Measurements from ENCODE around the gene FAM171A1.
"Not testable (repeated sequence)": the region's sequence is repeated elsewhere in the genome, so short reads cannot be mapped to it uniquely, and the experiment has no call there.

The FAM171A1 gene

GRCh38 chr10:15399060-15399661 lies 28.1 kb upstream of the FAM171A1 start:
- Histone ChIP-seq H3K27me3 (replicated peaks; ENCODE audit: control insufficient read depth, insufficient read depth, low read length, poor library complexity, severe bottlenecking) (no peaks in the 10 kb centered on the region), H3K36me3 (ENCODE audit: control insufficient read depth, insufficient read depth, low read length) (no peaks in the 10 kb centered on the region), H3K4me1 (ENCODE audit: control insufficient read depth, insufficient read depth, low read length, poor library complexity, severe bottlenecking) (no peaks in the 10 kb centered on the region), H3K27ac (ENCODE audit: insufficient read depth, low read length, poor library complexity, severe bottlenecking) (no peak overlapping the region), H3K4me3 (ENCODE audit: insufficient read depth, low read depth, low read length, poor library complexity, severe bottlenecking) (no peak overlapping the region), H3K9me3 (ENCODE audit: control insufficient read depth, low read length) (no peaks in the 10 kb centered on the region)
- no peak for DNase-seq

- H3K4me1 ChIP-seq (ENCODE audit: control insufficient read depth, insufficient read depth, low read length, poor library complexity, severe bottlenecking), result no peaks in the 10 kb centered on the region
- H3K4me3 ChIP-seq (ENCODE audit: insufficient read depth, low read depth, low read length, poor library complexity, severe bottlenecking), result no peak overlapping the region
- no peaks in the 10 kb centered on the region for H3K27me3 ChIP-seq (replicated peaks; ENCODE audit: control insufficient read depth, insufficient read depth, low read length, poor library complexity, severe bottlenecking)
- no peak for DNase-seq
- H3K36me3 ChIP-seq (ENCODE audit: control insufficient read depth, insufficient read depth, low read length), result no peaks in the 10 kb centered on the region
- H3K27ac ChIP-seq (ENCODE audit: insufficient read depth, low read length, poor library complexity, severe bottlenecking), result no peak overlapping the region
- H3K9me3 ChIP-seq (ENCODE audit: control insufficient read depth, low read length), result no peaks in the 10 kb centered on the region
These were observed 24.8 kb upstream of the FAM171A1 start for GRCh38 chr10:15395935-15396334.

- no peak for DNase-seq
- Histone ChIP-seq H3K4me3 (ENCODE audit: insufficient read depth, low read depth, low read length, poor library complexity, severe bottlenecking) (no peak overlapping the region), H3K27ac (ENCODE audit: insufficient read depth, low read length, poor library complexity, severe bottlenecking) (no peak overlapping the region), H3K9me3 (ENCODE audit: control insufficient read depth, low read length) (no peaks in the 10 kb centered on the region), H3K36me3 (ENCODE audit: control insufficient read depth, insufficient read depth, low read length) (no peaks in the 10 kb centered on the region), H3K4me1 (ENCODE audit: control insufficient read depth, insufficient read depth, low read length, poor library complexity, severe bottlenecking) (no peaks in the 10 kb centered on the region), H3K27me3 (replicated peaks; ENCODE audit: control insufficient read depth, insufficient read depth, low read length, poor library complexity, severe bottlenecking) (no peaks in the 10 kb centered on the region)
These were observed 22.2 kb upstream of the FAM171A1 start for GRCh38 chr10:15393139-15393825.

- Histone ChIP-seq H3K27me3 (replicated peaks; ENCODE audit: control insufficient read depth, insufficient read depth, low read length, poor library complexity, severe bottlenecking) (no peaks in the 10 kb centered on the region), H3K27ac (ENCODE audit: insufficient read depth, low read length, poor library complexity, severe bottlenecking) (no peak overlapping the region), H3K9me3 (ENCODE audit: control insufficient read depth, low read length) (no peaks in the 10 kb centered on the region), H3K36me3 (ENCODE audit: control insufficient read depth, insufficient read depth, low read length) (no peaks in the 10 kb centered on the region), H3K4me3 (ENCODE audit: insufficient read depth, low read depth, low read length, poor library complexity, severe bottlenecking) (no peak overlapping the region), H3K4me1 (ENCODE audit: control insufficient read depth, insufficient read depth, low read length, poor library complexity, severe bottlenecking) (no peaks in the 10 kb centered on the region)
- no peak for DNase-seq
These were observed 20.4 kb upstream of the FAM171A1 start for GRCh38 chr10:15391491-15391890.

GRCh38 chr10:15388172-15388571 lies 17.1 kb upstream of the FAM171A1 start:
- H3K27ac ChIP-seq (ENCODE audit: insufficient read depth, low read length, poor library complexity, severe bottlenecking); H3K36me3 ChIP-seq (ENCODE audit: control insufficient read depth, insufficient read depth, low read length); H3K27me3 ChIP-seq (replicated peaks; ENCODE audit: control insufficient read depth, insufficient read depth, low read length, poor library complexity, severe bottlenecking); DNase-seq; H3K4me3 ChIP-seq (ENCODE audit: insufficient read depth, low read depth, low read length, poor library complexity, severe bottlenecking); H3K9me3 ChIP-seq (ENCODE audit: control insufficient read depth, low read length); H3K4me1 ChIP-seq (ENCODE audit: control insufficient read depth, insufficient read depth, low read length, poor library complexity, severe bottlenecking): not testable (repeated sequence)

GRCh38 chr10:15387021-15387420 lies 15.9 kb upstream of the FAM171A1 start:
- Histone ChIP-seq H3K9me3 (ENCODE audit: control insufficient read depth, low read length) (no peaks in the 10 kb centered on the region), H3K4me1 (ENCODE audit: control insufficient read depth, insufficient read depth, low read length, poor library complexity, severe bottlenecking) (no peaks in the 10 kb centered on the region)

GRCh38 chr10:15385552-15386455 lies 14.7 kb upstream of the FAM171A1 start:
- no peak overlapping the region for H3K4me3 ChIP-seq (ENCODE audit: insufficient read depth, low read depth, low read length, poor library complexity, severe bottlenecking)
- no peaks in the 10 kb centered on the region for H3K9me3 ChIP-seq (ENCODE audit: control insufficient read depth, low read length)
- H3K4me1 ChIP-seq (ENCODE audit: control insufficient read depth, insufficient read depth, low read length, poor library complexity, severe bottlenecking), result no peaks in the 10 kb centered on the region
- no peaks in the 10 kb centered on the region for H3K36me3 ChIP-seq (ENCODE audit: control insufficient read depth, insufficient read depth, low read length)
- no peak for DNase-seq
- no peak overlapping the region for H3K27ac ChIP-seq (ENCODE audit: insufficient read depth, low read length, poor library complexity, severe bottlenecking)
- H3K27me3 ChIP-seq (replicated peaks; ENCODE audit: control insufficient read depth, insufficient read depth, low read length, poor library complexity, severe bottlenecking), result peaks cover 6% of the 10 kb centered on the region

More at GRCh38 chr10:15387021-15387420, 15.9 kb upstream of the FAM171A1 start:
- Histone ChIP-seq H3K36me3 (ENCODE audit: control insufficient read depth, insufficient read depth, low read length) (no peaks in the 10 kb centered on the region), H3K4me3 (ENCODE audit: insufficient read depth, low read depth, low read length, poor library complexity, severe bottlenecking) (no peak overlapping the region), H3K27me3 (replicated peaks; ENCODE audit: control insufficient read depth, insufficient read depth, low read length, poor library complexity, severe bottlenecking) (peaks cover 6% of the 10 kb centered on the region), H3K27ac (ENCODE audit: insufficient read depth, low read length, poor library complexity, severe bottlenecking) (no peak overlapping the region)
- no peak for DNase-seq

- Histone ChIP-seq H3K4me1 (ENCODE audit: control insufficient read depth, insufficient read depth, low read length, poor library complexity, severe bottlenecking) (no peaks in the 10 kb centered on the region), H3K36me3 (ENCODE audit: control insufficient read depth, insufficient read depth, low read length) (no peaks in the 10 kb centered on the region), H3K9me3 (ENCODE audit: control insufficient read depth, low read length) (no peaks in the 10 kb centered on the region), H3K27ac (ENCODE audit: insufficient read depth, low read length, poor library complexity, severe bottlenecking) (no peak overlapping the region), H3K27me3 (replicated peaks; ENCODE audit: control insufficient read depth, insufficient read depth, low read length, poor library complexity, severe bottlenecking) (peaks cover 6% of the 10 kb centered on the region), H3K4me3 (ENCODE audit: insufficient read depth, low read depth, low read length, poor library complexity, severe bottlenecking) (no peak overlapping the region)
- no peak for DNase-seq
These were observed 10.3 kb upstream of the FAM171A1 start for GRCh38 chr10:15381420-15381819.

- no peaks in the 10 kb centered on the region for H3K9me3 ChIP-seq (ENCODE audit: control insufficient read depth, low read length)
- H3K27me3 ChIP-seq (replicated peaks; ENCODE audit: control insufficient read depth, insufficient read depth, low read length, poor library complexity, severe bottlenecking), result peaks cover 2% of the 10 kb centered on the region
- H3K4me1 ChIP-seq (ENCODE audit: control insufficient read depth, insufficient read depth, low read length, poor library complexity, severe bottlenecking), result no peaks in the 10 kb centered on the region
- no peaks in the 10 kb centered on the region for H3K36me3 ChIP-seq (ENCODE audit: control insufficient read depth, insufficient read depth, low read length)
- H3K4me3 ChIP-seq (ENCODE audit: insufficient read depth, low read depth, low read length, poor library complexity, severe bottlenecking), result no peak overlapping the region
- no peak for DNase-seq
- no peak overlapping the region for H3K27ac ChIP-seq (ENCODE audit: insufficient read depth, low read length, poor library complexity, severe bottlenecking)
These were observed 8.0 kb upstream of the FAM171A1 start for GRCh38 chr10:15379078-15379477.

GRCh38 chr10:15378569-15378968 lies 7.5 kb upstream of the FAM171A1 start:
- H3K4me1 ChIP-seq (ENCODE audit: control insufficient read depth, insufficient read depth, low read length, poor library complexity, severe bottlenecking), result no peaks in the 10 kb centered on the region
- H3K27ac ChIP-seq (ENCODE audit: insufficient read depth, low read length, poor library complexity, severe bottlenecking), result no peak overlapping the region
- H3K27me3 ChIP-seq (replicated peaks; ENCODE audit: control insufficient read depth, insufficient read depth, low read length, poor library complexity, severe bottlenecking), result no peaks in the 10 kb centered on the region
- DNase-seq, result no peak
- H3K9me3 ChIP-seq (ENCODE audit: control insufficient read depth, low read length), result no peaks in the 10 kb centered on the region
- no peaks in the 10 kb centered on the region for H3K36me3 ChIP-seq (ENCODE audit: control insufficient read depth, insufficient read depth, low read length)
- H3K4me3 ChIP-seq (ENCODE audit: insufficient read depth, low read depth, low read length, poor library complexity, severe bottlenecking), result no peak overlapping the region
